T-cell (primary cell): ENCODE measurements around the gene RAB26. TPM values are rescaled to one million over a fixed set of nuclear protein-coding genes. Genes with fewer than 3 reads are reported as not detected.

Source experiments
- ATAC-seq, 4 experiments: fragments of 200-7000 bp in 3 of 4; fragments of 150-1000 bp in 1 of 4; cut with Tn5 transposase; replicated peaks in 1 of 4; 1 replicate in 3 of 4; 2 replicates in 1 of 4; pipeline ENCODE4 v1.10.0; 2021; ENCODE audit warnings: moderate library complexity in 3 of 4, mild to moderate bottlenecking in 2 of 4, moderate number of reproducible peaks in 1 of 4
- CTCF ChIA-PET, 2 donors: fragments of 300-600 bp; sonication (Branson Sonifier 250); formaldehyde crosslinking; loops; one replicate each; lab custom pipeline; 2022; ENCODE audit warnings: antibody characterized with exemption in 2 of 2; lab: Charles Lee
- POLR2A ChIA-PET, 2 donors: fragments of 300-600 bp; sonication (Branson Sonifier 250); formaldehyde crosslinking; loops; one replicate each; lab custom pipeline; 2022; ENCODE audit warnings: antibody characterized with exemption in 2 of 2; lab: Charles Lee
- DNase-seq, 35 experiments: peaks; one replicate each; pipeline versions ENCODE4 v3.0.0 to v3.0.0-alpha.2; 2013 to 2023
- H3K27ac ChIP-seq: one replicate; pipeline ENCODE4 v1.5.1; 2013; ENCODE audit warnings: low read length
- H3K27me3 ChIP-seq, 2 experiments: replicated peaks in 1 of 2; 1 replicate in 1 of 2; 2 replicates in 1 of 2; pipeline versions ENCODE4 v1.6.1 to v1.7.0; 2013; ENCODE audit warnings: low read length in 1 of 2, mixed read lengths in 1 of 2; ENCODE audit not compliant: control insufficient read depth in 2 of 2, insufficient read depth in 2 of 2; ENCODE audit errors: extremely low read depth in 1 of 2
- H3K36me3 ChIP-seq, 2 donors: 1 replicate in 1 of 2; 2 replicates in 1 of 2; pipeline versions ENCODE4 v1.6.1 to v1.7.0; 2013; ENCODE audit warnings: low read length in 1 of 2; ENCODE audit not compliant: control insufficient read depth in 2 of 2, insufficient read depth in 1 of 2; ENCODE audit errors: extremely low read depth in 1 of 2
- H3K4me1 ChIP-seq, 2 experiments: 1 replicate in 1 of 2; 2 replicates in 1 of 2; pipeline versions ENCODE4 v1.6.1 to v1.7.0; 2013; ENCODE audit warnings: low read length in 2 of 2, mixed read lengths in 1 of 2; ENCODE audit not compliant: insufficient read depth in 2 of 2, control insufficient read depth in 1 of 2; ENCODE audit errors: extremely low read depth in 1 of 2
- H3K4me3 ChIP-seq, 2 donors: 1 replicate in 1 of 2; 2 replicates in 1 of 2; pipeline versions ENCODE4 v1.5.1 to v1.7.0; 2013; ENCODE audit warnings: mild to moderate bottlenecking in 2 of 2, low read length in 1 of 2, moderate library complexity in 1 of 2; ENCODE audit not compliant: control insufficient read depth in 1 of 2; ENCODE audit errors: extremely low read depth in 1 of 2
- H3K9me3 ChIP-seq: 2 replicates; pipeline ENCODE4 v1.7.0; 2013
- H3K27ac Mint-ChIP-seq, 2 donors: one replicate each; pipeline ENCODE4 v1.8.0; 2020 to 2021; ENCODE audit warnings: mild to moderate bottlenecking in 2 of 2, mixed read lengths in 2 of 2
- H3K27me3 Mint-ChIP-seq, 2 donors: one replicate each; pipeline ENCODE4 v1.8.0; 2021 to 2022; ENCODE audit warnings: mixed read lengths in 2 of 2
- H3K36me3 Mint-ChIP-seq: one replicate; pipeline ENCODE4 v1.8.0; 2021; ENCODE audit warnings: mixed read lengths
- H3K4me1 Mint-ChIP-seq, 3 donors: one replicate each; pipeline ENCODE4 v1.8.0; 2020 to 2022; ENCODE audit warnings: mixed read lengths in 3 of 3, mild to moderate bottlenecking in 1 of 3
- H3K4me3 Mint-ChIP-seq, 3 donors: one replicate each; pipeline ENCODE4 v1.8.0; 2020 to 2022; ENCODE audit warnings: mild to moderate bottlenecking in 3 of 3, mixed read lengths in 3 of 3, moderate library complexity in 3 of 3
- H3K9me3 Mint-ChIP-seq, 3 donors: one replicate each; pipeline ENCODE4 v1.8.0; 2020 to 2022; ENCODE audit warnings: mixed read lengths in 3 of 3
- WGBS: methylation state at CpG from one replicate; pipeline ENCODE4 v1.1.5; 2013; ENCODE audit warnings: missing lambda C conversion rate; ENCODE audit not compliant: insufficient coverage; 5-methylcytosine and 5-hydroxymethylcytosine counted together
- total RNA-seq, 35 experiments: library from RNA in 6 of 35; stranded (reverse) in 6 of 35; fragments of 120-200 nt in 1 of 35; gene quantifications; one replicate each; pipeline versions ENCODE4 v1.2.1 to v1.2.4 and lab custom pipeline; 2013 to 2026

RAB26 gene
- total RNA-seq, 5 donors from 2014 or later (not counting 1 experiment from before 2014, with no cell fraction given), result 0.19 to 0.66 TPM; not detected in 3

DNA sequence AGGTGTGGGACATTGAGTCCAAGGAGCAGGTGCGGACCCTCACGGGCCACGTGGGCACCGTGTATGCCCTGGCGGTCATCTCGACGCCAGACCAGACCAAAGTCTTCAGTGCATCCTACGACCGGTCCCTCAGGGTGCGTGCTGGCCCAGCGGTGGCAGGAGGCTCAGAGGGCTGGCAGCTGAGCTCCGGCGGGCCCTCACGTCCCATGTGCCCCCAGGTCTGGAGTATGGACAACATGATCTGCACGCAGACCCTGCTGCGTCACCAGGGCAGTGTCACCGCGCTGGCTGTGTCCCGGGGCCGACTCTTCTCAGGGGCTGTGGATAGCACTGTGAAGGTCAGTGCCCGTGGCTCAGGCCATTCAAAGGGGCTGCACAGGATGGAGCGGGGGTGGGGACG lies 27.6 kb downstream of the RAB26 start:
- ChIA-PET POLR2A (no interaction called here), CTCF (no interaction called here)
- Histone ChIP-seq H3K4me1 (peaks cover 0 to 3% of the 10 kb centered on the region in 2 experiments), H3K27ac (no peak overlapping the region), H3K27me3 (no peaks in the 10 kb centered on the region), H3K9me3 (no peaks in the 10 kb centered on the region), H3K4me3 (no peak overlapping the region), H3K36me3 (peaks cover 23 to 28% of the 10 kb centered on the region in 2 donors)
- H3K4me3 Mint-ChIP-seq, result no peak overlapping the region
- no peaks in the 10 kb centered on the region for H3K4me1 Mint-ChIP-seq
- ATAC-seq, result no peak
- H3K27ac Mint-ChIP-seq, result no peak overlapping the region
- peaks cover 14% of the 10 kb centered on the region for H3K36me3 Mint-ChIP-seq
- no peaks in the 10 kb centered on the region for H3K9me3 Mint-ChIP-seq
- DNase-seq, result no peak
- WGBS, result 96% methylated on average over 23 of the region's 23 CpGs
- no peaks in the 10 kb centered on the region for H3K27me3 Mint-ChIP-seq

DNA sequence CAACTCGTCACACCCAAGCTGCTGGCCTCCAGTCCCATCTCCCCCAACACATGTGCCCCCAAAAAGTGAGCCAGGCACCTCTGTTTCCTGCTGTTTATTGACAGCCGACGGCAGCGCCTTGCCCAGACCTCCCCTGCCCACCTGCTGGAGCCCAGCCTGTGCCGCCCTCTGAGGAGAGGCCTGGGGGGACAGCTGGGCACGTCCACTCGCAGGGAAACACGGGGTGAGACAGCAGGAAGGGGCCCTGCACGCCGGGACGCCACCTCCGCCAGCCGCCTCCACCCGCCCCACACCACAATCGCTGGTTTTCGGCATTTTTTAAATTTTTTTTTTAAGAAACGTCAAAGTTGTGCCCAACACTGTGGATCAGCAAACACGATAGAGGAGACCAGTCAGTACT lies 28.7 kb downstream of the RAB26 start:
- no peaks in the 10 kb centered on the region for H3K27me3 Mint-ChIP-seq
- no peak overlapping the region for H3K4me3 Mint-ChIP-seq
- ATAC-seq (no peak), DNase-seq (no peak)
- no peak overlapping the region for H3K27ac ChIP-seq
- H3K4me1 Mint-ChIP-seq, result peaks cover 0 to 1% (median 0%) of the 10 kb centered on the region in 3 donors
- POLR2A ChIA-PET, result no interaction called here
- H3K36me3 ChIP-seq, result peaks cover 18 to 26% of the 10 kb centered on the region in 2 donors
- no peaks in the 10 kb centered on the region for H3K27me3 ChIP-seq
- H3K4me1 ChIP-seq, result peaks cover 0 to 3% of the 10 kb centered on the region in 2 experiments
- peaks cover 14% of the 10 kb centered on the region for H3K36me3 Mint-ChIP-seq
- H3K9me3 Mint-ChIP-seq, result no peaks in the 10 kb centered on the region
- 93% methylated on average over 11 of the region's 18 CpGs for WGBS
- H3K9me3 ChIP-seq, result no peaks in the 10 kb centered on the region
- CTCF ChIA-PET, result no interaction called here
- H3K27ac Mint-ChIP-seq, result no peak overlapping the region
- no peak overlapping the region for H3K4me3 ChIP-seq

DNA sequence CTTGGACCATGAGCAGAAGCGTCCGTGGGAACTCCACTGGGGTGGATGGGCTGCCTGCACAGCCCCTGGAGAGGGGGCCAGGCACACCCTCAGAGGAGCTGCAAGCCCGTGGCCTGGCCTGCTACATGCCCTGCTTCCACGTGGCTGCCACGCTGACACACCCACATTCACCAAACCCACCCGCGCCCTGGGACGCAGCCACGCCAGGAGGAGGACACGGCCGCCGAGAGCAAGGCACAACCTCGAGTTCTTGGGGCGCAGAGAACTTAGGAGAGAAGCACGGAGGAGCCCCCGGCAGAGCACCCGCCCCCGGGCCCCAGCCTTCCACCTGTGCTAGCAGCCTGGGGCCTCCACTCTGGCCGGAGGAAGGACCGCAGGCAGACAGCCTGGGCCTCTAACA lies 29.1 kb downstream of the RAB26 start:
- no peak overlapping the region for H3K4me3 Mint-ChIP-seq

DNA sequence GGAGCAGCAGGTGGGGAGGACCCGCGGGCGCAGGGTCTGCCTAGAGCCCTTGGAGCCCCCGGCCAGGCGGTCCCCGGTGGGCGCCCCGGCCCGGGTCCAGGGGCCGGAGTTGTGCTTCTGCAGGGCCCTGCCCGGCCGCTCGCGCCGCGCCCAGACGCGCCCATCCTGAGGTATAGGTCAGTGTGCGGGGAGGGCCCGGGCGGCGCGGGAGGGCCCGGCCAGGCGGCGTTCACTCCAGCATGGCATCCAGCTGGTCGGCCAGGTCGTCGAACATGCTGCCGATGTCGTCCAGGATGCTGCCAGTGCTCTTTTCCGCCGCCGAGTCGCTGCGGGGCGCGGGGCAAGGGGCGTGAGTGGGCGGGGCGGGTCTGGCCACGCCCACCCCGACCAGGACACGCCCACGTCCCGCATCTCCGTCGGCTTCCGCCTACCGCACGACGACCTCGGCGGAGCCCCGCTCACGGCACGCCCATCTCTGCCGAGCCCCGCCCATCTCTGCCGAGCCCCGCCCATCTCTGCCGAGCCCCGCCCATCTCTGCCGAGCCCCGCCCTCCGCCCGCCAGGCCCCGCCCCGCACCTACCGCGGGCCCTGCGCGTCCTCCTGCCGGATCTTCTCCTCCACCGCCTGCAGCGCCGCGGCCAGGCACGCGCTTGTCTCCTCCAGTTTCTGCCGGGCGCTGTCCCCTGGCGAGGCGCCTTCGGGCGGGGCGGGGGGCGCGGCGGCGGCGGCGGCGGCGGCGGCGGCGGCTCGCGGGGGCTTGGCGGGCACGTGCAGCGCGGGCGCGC lies 30.1 kb downstream of the RAB26 start:
- ATAC-seq, result peak; percentile 58 to 87 (median 67)
- Mint-ChIP-seq H3K4me3 (no peak overlapping the region), H3K9me3 (no peaks in the 10 kb centered on the region), H3K27me3 (no peaks in the 10 kb centered on the region), H3K4me1 (peaks cover 0 to 1% (median 0%) of the 10 kb centered on the region in 3 donors), H3K27ac (no peak overlapping the region), H3K36me3 (peaks cover 14% of the 10 kb centered on the region)
- no peak overlapping the region for H3K27ac ChIP-seq
- peak in 28 of 35 experiments; percentile 10 to 56 (median 28) for DNase-seq
- H3K4me1 ChIP-seq, result peaks cover 0 to 6% of the 10 kb centered on the region in 2 experiments
- WGBS, result 53% methylated on average over 102 of the region's 106 CpGs
- ChIA-PET CTCF (no interaction called here), POLR2A (no interaction called here)
- H3K36me3 ChIP-seq, result peaks cover 11 to 24% of the 10 kb centered on the region in 2 donors
- H3K4me3 ChIP-seq, result no peak overlapping the region
- no peaks in the 10 kb centered on the region for H3K9me3 ChIP-seq
- H3K27me3 ChIP-seq, result no peaks in the 10 kb centered on the region

More for the DNA sequence above, 29.1 kb downstream of the RAB26 start:
- DNase-seq (no peak), ATAC-seq (no peak)
- Mint-ChIP-seq H3K36me3 (peaks cover 14% of the 10 kb centered on the region), H3K9me3 (no peaks in the 10 kb centered on the region), H3K27me3 (no peaks in the 10 kb centered on the region), H3K4me1 (peaks cover 0 to 1% (median 0%) of the 10 kb centered on the region in 3 donors), H3K27ac (no peak overlapping the region)
- peaks cover 17 to 26% of the 10 kb centered on the region in 2 donors for H3K36me3 ChIP-seq
- H3K9me3 ChIP-seq, result no peaks in the 10 kb centered on the region
- no peak overlapping the region for H3K27ac ChIP-seq
- no peak overlapping the region for H3K4me3 ChIP-seq
- ChIA-PET CTCF (interaction anchor here in 1 of 2 donors (0.5 kb wide), 1 partner anchor 201 kb away, joined by 3 read pairs; no protein-coding TSS in a partner anchor), POLR2A (no interaction called here)
- H3K27me3 ChIP-seq, result no peaks in the 10 kb centered on the region
- 100% methylated on average over 6 of the region's 20 CpGs for WGBS
- peaks cover 0 to 6% of the 10 kb centered on the region in 2 experiments for H3K4me1 ChIP-seq

DNA sequence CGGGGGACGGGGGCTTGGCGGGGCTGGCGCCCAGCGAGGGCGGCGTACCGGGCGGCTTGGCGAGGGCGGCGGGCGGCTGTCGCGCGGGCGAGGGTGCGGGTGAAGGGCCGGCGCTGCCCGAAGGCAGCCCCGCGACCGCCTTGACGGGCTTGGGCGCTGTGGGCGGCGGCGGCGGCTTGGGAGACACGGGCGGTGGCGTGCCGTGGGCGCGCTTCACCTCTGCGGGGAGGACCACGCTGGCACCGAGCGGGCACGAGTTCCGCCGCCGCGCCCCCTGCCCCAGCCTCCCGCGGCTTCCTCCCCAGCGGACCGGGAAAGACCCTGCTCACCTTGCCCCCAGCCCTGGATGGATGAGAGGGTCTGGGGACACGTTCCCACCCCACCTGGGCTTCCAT lies 30.7 kb downstream of the RAB26 start:
- Mint-ChIP-seq H3K27me3 (no peaks in the 10 kb centered on the region), H3K27ac (no peak overlapping the region), H3K36me3 (peaks cover 10% of the 10 kb centered on the region), H3K9me3 (no peaks in the 10 kb centered on the region), H3K4me3 (no peak overlapping the region), H3K4me1 (peaks cover 0 to 1% (median 0%) of the 10 kb centered on the region in 3 donors)
- DNase-seq (no peak), ATAC-seq (peak in 1 of 4 experiments; percentile 13)
- Histone ChIP-seq H3K36me3 (peaks cover 11 to 20% of the 10 kb centered on the region in 2 donors), H3K4me3 (no peak overlapping the region), H3K27ac (no peak overlapping the region), H3K9me3 (no peaks in the 10 kb centered on the region), H3K27me3 (no peaks in the 10 kb centered on the region), H3K4me1 (peaks cover 0 to 6% of the 10 kb centered on the region in 2 experiments)
- POLR2A ChIA-PET, result no interaction called here
- WGBS, result 58% methylated on average over 22 of the region's 50 CpGs
- CTCF ChIA-PET, result no interaction called here

GRCh38 chr16:2179576-2179975 lies 31.2 kb downstream of the RAB26 start:
- H3K36me3 Mint-ChIP-seq, result peaks cover 6% of the 10 kb centered on the region
- no peaks in the 10 kb centered on the region for H3K9me3 ChIP-seq
- 98% methylated on average over 27 of the region's 31 CpGs for WGBS
- CTCF ChIA-PET, result no interaction called here
- no peak overlapping the region for H3K4me3 ChIP-seq
- H3K27ac ChIP-seq, result no peak overlapping the region
- no peak overlapping the region for H3K4me3 Mint-ChIP-seq
- H3K27ac Mint-ChIP-seq, result no peak overlapping the region
- DNase-seq (no peak), ATAC-seq (no peak)
- peaks cover 11 to 15% of the 10 kb centered on the region in 2 donors for H3K36me3 ChIP-seq
- H3K9me3 Mint-ChIP-seq, result no peaks in the 10 kb centered on the region
- H3K4me1 ChIP-seq, result peaks cover 0 to 6% of the 10 kb centered on the region in 2 experiments
- peaks cover 0 to 1% (median 0%) of the 10 kb centered on the region in 3 donors for H3K4me1 Mint-ChIP-seq
- POLR2A ChIA-PET, result no interaction called here
- no peaks in the 10 kb centered on the region for H3K27me3 ChIP-seq
- no peaks in the 10 kb centered on the region for H3K27me3 Mint-ChIP-seq
